GM21360 (cell line): ENCODE data around the gene AKAP9.
"Not testable (repeated sequence)": the region's sequence is repeated elsewhere in the genome, so short reads cannot be mapped to it uniquely, and the experiment has no call there.

Source experiments
- ATAC-seq: cut with Tn5 transposase; IDR thresholded peaks from one replicate; pipeline ENCODE4 v1.9.1; 2021; ENCODE audit warnings: mild to moderate bottlenecking, moderate library complexity; ENCODE audit not compliant: unreplicated experiment

AKAP9 gene

GRCh38 chr7:91945476-91945875 lies 4.8 kb downstream of the AKAP9 start:
- ATAC-seq, result no peak

DNA sequence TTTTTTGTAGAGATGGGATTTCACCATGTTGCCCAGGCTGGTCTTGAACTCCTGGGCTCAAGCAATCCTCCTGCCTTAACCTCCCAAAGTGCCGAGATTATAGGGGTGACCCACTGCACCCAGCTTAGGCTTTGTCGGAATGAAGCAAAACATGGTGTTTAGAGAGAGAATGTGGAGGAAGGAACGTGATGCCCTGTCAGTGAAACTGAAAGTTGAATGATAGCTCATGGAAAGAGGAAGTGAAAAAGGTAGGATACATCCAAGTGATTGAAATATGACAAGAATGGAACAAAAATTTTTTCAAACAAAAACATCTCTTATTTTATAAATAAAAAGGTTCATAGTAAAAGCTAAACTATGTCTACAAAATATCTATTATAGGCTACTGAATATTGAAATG lies 5.9 kb downstream of the AKAP9 start:
- no peak for ATAC-seq

- ATAC-seq, result no peak
These were observed 7.3 kb downstream of the AKAP9 start for GRCh38 chr7:91947948-91948347.

GRCh38 chr7:91949221-91950009 lies 8.8 kb downstream of the AKAP9 start:
- ATAC-seq, result peak; percentile 43

DNA sequence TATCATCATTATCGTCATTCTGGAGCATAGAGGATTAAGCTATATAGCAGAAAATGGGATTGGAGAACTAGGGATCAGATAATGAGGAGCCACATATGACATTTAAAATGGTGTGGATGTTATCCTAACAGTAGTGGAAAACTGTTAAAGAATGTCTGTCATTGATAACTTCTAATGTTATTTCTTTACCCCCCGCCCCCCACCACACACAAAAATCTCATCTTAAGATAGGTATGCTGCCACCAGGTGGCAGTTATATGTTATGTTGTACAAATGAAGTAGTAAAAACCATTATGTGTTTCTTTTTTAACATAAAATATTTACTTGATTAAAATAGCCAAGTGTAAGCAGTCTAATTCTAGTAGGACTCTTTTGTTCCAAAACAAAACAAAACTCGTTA lies 13.0 kb downstream of the AKAP9 start:
- ATAC-seq, result no peak

- not testable (repeated sequence) for ATAC-seq
These were observed 15.8 kb downstream of the AKAP9 start for GRCh38 chr7:91956464-91956863.

GRCh38 chr7:91957232-91957631 lies 16.6 kb downstream of the AKAP9 start:
- no peak for ATAC-seq

DNA sequence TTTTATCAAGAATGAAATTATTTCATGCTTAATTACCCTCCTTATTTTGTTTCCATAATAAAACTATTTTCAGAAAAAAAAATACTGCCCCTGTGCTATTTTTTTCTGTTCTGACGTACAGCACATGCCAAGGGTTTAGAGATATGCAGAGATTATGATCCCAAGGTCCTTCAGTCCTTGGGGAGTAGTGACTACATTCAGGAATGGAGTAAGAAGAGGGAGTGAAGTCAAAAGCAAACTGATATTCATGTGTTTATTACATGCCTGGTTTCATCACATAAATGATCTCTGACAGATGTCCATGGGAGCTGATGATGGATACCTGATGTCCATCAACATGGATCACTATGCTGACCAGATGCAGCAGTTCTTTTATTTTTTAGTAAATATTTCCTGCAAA lies 17.2 kb downstream of the AKAP9 start:
- ATAC-seq, result no peak

DNA sequence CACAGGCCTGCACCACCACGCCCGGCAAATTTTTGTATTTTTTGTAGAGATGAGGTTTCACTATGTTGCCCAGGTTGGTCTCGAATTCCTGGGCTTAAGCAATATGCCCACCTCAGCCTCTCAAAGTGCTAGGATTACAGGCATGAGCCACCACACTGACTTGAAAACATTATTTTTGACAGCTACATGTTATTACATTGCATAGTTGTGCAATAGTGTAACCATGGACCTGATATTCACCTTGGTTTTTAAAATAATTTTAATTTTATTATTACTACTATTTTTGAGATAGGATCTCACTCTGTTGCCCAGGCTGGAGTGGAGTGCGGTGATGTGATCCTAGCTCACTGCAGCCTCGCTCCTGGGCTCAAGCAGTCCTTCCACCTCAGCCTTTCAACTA lies 18.4 kb downstream of the AKAP9 start:
- no peak for ATAC-seq

- ATAC-seq, result no peak
These were observed 21.2 kb downstream of the AKAP9 start for GRCh38 chr7:91961816-91962215.

- ATAC-seq, result no peak
These were observed 21.8 kb downstream of the AKAP9 start for GRCh38 chr7:91962419-91962818.

DNA sequence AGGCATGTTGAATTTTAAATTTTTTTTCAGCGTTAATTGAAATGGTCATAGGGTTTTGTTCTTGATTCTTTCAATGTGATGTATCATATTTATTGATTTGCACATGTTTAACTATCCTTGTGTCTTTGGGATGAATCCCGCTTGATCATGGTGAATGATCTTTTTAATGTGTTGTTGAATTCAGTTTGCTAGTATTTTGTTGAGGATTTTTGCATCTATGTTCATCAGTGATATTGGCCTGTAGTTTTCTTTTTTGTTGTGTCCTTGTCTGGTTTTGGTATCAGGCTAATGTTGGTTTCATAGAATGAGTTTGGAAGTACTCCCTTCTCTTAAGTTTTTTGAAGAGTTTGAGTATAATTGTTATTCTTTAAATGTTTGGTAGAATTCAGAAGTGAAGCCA lies 26.9 kb downstream of the AKAP9 start:
- not testable (repeated sequence) for ATAC-seq

DNA sequence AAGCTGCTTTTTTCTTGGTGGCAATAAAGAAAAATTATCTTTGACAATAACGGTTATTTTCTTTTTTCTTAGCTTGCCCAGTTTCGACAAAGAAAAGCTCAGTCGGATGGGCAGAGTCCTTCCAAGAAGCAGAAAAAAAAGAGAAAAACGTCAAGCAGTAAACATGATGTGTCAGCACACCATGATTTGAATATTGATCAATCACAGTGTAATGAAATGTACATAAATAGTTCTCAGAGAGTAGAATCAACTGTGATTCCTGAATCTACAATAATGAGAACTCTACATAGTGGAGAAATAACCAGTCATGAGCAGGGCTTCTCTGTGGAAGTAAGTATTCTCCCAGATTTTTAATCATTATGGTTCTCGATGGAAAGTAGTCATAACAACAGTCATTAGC lies 33.0 kb downstream of the AKAP9 start:
- no peak for ATAC-seq

- no peak for ATAC-seq
These were observed 33.4 kb downstream of the AKAP9 start for GRCh38 chr7:91974066-91974465.

GRCh38 chr7:91976743-91977142 lies 36.1 kb downstream of the AKAP9 start:
- no peak for ATAC-seq

- no peak for ATAC-seq
These were observed 38.9 kb downstream of the AKAP9 start for GRCh38 chr7:91979590-91979989.

GRCh38 chr7:91982352-91982751 lies 41.7 kb downstream of the AKAP9 start:
- ATAC-seq, result not testable (repeated sequence)

- ATAC-seq, result no peak
These were observed 47.6 kb downstream of the AKAP9 start for GRCh38 chr7:91988213-91988612.

- no peak for ATAC-seq
These were observed 53.3 kb downstream of the AKAP9 start for GRCh38 chr7:91993976-91994375.

- ATAC-seq, result peak; percentile 92
These were observed 54.9 kb downstream of the AKAP9 start for GRCh38 chr7:91995391-91996105.

DNA sequence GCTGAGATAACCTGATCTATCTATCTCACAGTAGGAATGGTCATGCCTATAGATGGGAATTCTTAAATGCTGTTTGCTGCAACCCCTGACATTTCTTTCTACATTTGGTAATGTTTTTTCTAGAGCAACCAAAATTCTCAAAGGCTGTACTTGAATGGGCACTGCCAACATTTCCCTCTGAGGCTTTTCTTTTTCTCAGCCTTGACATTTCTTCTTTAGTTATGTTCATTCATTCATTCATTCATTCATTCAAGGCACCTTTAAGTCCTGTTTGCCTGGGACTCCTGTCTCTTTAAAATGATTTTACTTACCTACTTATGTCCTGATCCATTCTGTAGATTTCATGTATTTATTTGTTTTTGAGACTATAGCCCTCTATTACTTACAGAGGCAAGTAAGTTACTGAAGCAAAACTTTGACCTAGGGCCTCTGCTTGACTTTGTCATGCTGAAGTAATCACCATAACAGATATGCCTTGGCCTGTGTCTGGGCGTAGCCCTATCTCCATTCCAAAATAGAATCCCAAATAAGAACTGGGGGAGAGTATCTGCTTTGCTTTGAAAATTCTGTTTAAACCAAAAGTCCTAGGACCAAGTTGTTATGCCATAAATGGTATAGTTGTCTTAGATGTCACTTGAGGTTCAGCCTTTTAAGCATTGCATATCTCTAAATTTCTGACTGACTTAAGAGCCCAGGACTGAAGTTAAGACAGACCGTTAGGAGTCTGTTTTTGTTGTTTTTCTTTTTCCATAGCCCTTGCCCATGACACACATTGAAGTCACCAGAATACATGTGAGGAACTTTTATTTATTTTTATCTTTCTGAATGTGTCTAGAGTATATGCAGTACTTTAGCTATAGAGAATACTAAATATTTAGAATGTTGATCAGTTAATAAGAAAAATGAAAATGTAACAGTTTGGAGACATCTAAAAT lies 59.2 kb downstream of the AKAP9 start:
- ATAC-seq, result no peak
